Measurements from ENCODE around the gene EYS.

DNA sequence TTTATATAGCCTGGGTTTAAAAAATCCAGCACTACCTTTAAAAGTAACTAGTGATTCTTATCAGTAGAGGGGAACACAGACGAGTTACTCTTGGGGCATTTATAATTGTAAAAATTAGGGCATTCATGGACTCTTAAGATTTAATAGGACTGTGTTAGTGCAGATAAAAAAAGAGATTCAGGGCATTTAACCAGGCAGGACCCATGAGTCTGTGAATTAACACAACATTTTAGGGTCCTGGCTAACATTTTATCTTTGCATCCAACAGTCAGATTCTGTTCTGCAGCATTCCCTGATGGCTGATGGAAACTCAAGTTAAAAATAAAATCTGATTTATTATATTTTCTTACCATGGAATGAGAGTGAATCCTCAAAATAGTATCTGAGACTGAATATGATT is 1297.1 kb downstream of the EYS start:
- TF ChIP-seq POLR2A (IDR thresholded peaks at IDR 0.05) (no peak), POLR2AphosphoS5 (IDR thresholded peaks at IDR 0.05) (no peak), EP300 (IDR thresholded peaks at IDR 0.05) (no peak)
- TF ChIP-seq, protein P1, sequence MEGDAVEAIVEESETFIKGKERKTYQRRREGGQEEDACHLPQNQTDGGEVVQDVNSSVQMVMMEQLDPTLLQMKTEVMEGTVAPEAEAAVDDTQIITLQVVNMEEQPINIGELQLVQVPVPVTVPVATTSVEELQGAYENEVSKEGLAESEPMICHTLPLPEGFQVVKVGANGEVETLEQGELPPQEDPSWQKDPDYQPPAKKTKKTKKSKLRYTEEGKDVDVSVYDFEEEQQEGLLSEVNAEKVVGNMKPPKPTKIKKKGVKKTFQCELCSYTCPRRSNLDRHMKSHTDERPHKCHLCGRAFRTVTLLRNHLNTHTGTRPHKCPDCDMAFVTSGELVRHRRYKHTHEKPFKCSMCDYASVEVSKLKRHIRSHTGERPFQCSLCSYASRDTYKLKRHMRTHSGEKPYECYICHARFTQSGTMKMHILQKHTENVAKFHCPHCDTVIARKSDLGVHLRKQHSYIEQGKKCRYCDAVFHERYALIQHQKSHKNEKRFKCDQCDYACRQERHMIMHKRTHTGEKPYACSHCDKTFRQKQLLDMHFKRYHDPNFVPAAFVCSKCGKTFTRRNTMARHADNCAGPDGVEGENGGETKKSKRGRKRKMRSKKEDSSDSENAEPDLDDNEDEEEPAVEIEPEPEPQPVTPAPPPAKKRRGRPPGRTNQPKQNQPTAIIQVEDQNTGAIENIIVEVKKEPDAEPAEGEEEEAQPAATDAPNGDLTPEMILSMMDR (IDR thresholded peaks at IDR 0.05): no peak

Measured in gastroesophageal sphincter (tissue), 3 donors.